ENCODE data around the gene TSPYL4. TPM values are rescaled to one million over a fixed set of nuclear protein-coding genes. Genes with fewer than 3 reads are reported as not detected.

Gene TSPYL4
- total RNA-seq, 2 experiments from 2014 or later, result 10.5 to 11.1 TPM

DNA sequence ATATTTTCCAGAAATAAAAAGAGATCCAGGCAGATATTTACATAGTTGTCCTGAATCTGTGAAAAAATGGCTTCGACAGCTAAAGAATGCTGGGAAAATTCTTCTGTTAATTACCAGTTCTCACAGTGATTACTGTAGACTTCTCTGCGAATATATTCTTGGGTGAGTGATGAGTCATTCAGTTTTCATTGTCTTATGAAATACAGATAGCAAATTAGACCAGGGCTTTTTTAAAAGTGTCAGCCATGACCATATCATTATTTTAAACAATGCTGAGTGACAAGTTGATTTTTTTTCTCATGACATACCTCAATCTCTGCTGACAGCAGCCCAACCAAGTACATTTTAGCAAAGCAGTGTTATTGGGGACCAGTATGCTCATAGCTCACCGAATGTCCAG, 32.8 kb downstream of the TSPYL4 start:
- ChIA-PET POLR2A (no interaction called here), CTCF (no interaction called here)
- Mint-ChIP-seq H3K36me3 (peaks cover 5% of the 10 kb centered on the region), H3K27ac (no peak overlapping the region), H3K27me3 (no peaks in the 10 kb centered on the region), H3K4me1 (ENCODE audit: low read depth) (no peaks in the 10 kb centered on the region), H3K9me3 (no peaks in the 10 kb centered on the region), H3K4me3 (no peak overlapping the region)
- DNase-seq, result no peak
- intact Hi-C loops (cut with micrococcal nuclease), result no loop called here

DNA sequence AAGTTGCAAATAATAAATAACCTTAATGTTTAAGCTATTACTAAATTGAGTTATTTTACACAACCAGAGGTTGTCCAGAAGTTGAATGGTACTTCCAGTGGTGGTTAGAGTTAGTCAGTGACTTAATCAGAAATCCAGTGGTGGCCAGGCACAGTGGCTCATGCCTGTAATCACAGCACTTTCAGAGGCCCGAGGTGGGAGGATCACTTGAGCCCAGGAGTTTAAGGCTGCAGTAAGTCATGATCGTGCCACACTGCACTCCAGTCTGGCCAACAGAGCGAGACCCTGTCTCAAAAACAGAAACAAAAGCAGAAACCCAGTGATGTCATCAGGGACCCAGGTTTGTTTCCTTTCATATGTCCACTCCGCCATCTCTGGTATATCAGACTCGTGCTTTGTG, 35.0 kb downstream of the TSPYL4 start:
- ChIA-PET POLR2A (no interaction called here), CTCF (interaction anchor here (1.1 to 3.5 kb wide), 8 partner anchors 9 to 453 kb away, joined by 3 to 27 read pairs (median 4); no protein-coding TSS in a partner anchor)
- Mint-ChIP-seq H3K9me3 (no peaks in the 10 kb centered on the region), H3K27me3 (no peaks in the 10 kb centered on the region), H3K4me3 (no peak overlapping the region), H3K27ac (no peak overlapping the region), H3K36me3 (peaks cover 5% of the 10 kb centered on the region), H3K4me1 (ENCODE audit: low read depth) (no peaks in the 10 kb centered on the region)
- no peak for DNase-seq
- intact Hi-C loops (cut with micrococcal nuclease), result loop anchor here (1.0 kb wide), 1 partner anchor 342 kb away; no protein-coding TSS in a partner anchor

DNA sequence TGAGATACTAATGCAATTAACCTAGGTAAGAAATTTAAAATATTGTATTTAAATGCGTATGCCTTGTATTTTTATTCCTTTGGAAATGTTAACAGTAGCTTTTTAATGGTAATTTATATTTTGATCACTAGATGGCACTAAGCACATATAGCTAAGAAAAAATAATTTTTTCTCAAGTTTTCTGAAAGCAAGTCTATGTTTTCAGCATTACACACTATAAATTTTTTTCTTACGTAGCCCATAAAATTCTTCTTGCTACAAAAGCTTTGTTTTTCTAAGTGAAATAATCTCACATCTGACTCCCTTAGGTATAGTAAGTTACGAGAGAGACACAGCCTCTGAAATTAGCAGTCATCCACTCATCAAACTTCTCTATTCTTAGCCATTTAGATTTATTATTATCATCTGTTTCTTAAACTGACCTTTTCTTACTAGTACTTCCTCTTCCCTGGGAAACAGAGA, 35.7 kb downstream of the TSPYL4 start:
- DNase-seq, result no peak
- Mint-ChIP-seq H3K9me3 (no peaks in the 10 kb centered on the region), H3K36me3 (peaks cover 5% of the 10 kb centered on the region), H3K27me3 (no peaks in the 10 kb centered on the region), H3K4me1 (ENCODE audit: low read depth) (no peaks in the 10 kb centered on the region), H3K27ac (no peak overlapping the region), H3K4me3 (no peak overlapping the region)
- POLR2A ChIA-PET, result no interaction called here
- intact Hi-C loops (cut with micrococcal nuclease), result loop anchor here (1.0 kb wide), 1 partner anchor 343 kb away; no protein-coding TSS in a partner anchor
- CTCF ChIA-PET, result interaction anchor here (0.7 to 3.5 kb wide), 22 partner anchors 9 to 361 kb away, joined by 3 to 27 read pairs (median 4); partner anchors contain the start of genes NT5DC1, TSPYL1 and TSPYL4

DNA sequence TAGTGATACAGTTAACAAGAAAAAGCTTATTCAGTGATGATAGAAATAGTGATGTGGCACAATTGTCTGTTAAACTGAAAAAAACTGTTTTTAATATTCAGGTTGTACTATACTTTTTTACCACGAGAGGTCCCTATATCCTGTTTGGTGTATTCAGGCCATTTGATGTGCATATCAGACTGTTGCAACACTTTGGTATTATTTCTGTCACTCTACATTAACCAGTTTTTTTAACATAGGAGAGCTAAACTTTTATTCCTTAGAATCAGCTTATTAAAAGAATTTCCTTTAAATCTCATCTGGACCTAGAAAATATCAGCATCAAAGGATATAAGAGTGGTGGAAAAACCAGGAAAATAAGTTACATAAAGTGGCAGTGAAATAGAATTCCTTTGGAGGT, 36.8 kb downstream of the TSPYL4 start:
- H3K4me3 Mint-ChIP-seq, result no peak overlapping the region
- DNase-seq, result no peak
- intact Hi-C loops (cut with micrococcal nuclease), result loop anchor here (2.0 kb wide), 2 partner anchors 62 to 316 kb away; partner anchors contain the start of gene TSPYL1
- H3K9me3 Mint-ChIP-seq, result no peaks in the 10 kb centered on the region
- H3K4me1 Mint-ChIP-seq (ENCODE audit: low read depth), result no peaks in the 10 kb centered on the region
- peaks cover 5% of the 10 kb centered on the region for H3K36me3 Mint-ChIP-seq
- no peaks in the 10 kb centered on the region for H3K27me3 Mint-ChIP-seq
- H3K27ac Mint-ChIP-seq, result no peak overlapping the region
- POLR2A ChIA-PET, result no interaction called here
- CTCF ChIA-PET, result interaction anchor here (0.6 to 3.5 kb wide), 11 partner anchors 13 to 353 kb away, joined by 3 to 27 read pairs (median 8); partner anchors contain the start of genes TSPYL1 and TSPYL4

DNA sequence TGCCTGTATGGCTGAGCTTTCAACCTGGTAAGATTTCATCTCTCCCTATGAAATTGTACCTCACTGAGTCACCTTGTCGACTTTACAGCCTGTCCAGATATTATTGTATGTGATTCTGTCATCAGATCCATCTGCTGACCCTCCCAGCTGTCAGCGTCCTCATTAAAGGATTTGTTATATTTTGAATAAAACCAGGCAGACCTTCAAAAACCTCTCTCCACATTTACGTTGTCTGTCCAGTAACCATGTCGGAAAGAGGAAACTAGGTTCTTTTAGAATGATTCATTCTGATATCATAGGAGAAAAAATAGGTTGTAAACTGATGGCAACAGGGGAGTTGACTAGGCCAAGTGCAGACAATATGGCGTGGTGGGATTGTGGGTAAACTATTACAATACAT, 38.5 kb downstream of the TSPYL4 start:
- DNase-seq, result no peak
- intact Hi-C loops (cut with micrococcal nuclease), result no loop called here
- no peaks in the 10 kb centered on the region for H3K27me3 Mint-ChIP-seq
- ChIA-PET CTCF (interaction anchor here (3.5 kb wide), 1 partner anchor 14 kb away, joined by 27 read pairs; no protein-coding TSS in a partner anchor), POLR2A (no interaction called here)
- H3K4me1 Mint-ChIP-seq (ENCODE audit: low read depth), result no peaks in the 10 kb centered on the region
- H3K4me3 Mint-ChIP-seq, result no peak overlapping the region
- no peaks in the 10 kb centered on the region for H3K9me3 Mint-ChIP-seq
- no peaks in the 10 kb centered on the region for H3K36me3 Mint-ChIP-seq
- no peak overlapping the region for H3K27ac Mint-ChIP-seq

DNA sequence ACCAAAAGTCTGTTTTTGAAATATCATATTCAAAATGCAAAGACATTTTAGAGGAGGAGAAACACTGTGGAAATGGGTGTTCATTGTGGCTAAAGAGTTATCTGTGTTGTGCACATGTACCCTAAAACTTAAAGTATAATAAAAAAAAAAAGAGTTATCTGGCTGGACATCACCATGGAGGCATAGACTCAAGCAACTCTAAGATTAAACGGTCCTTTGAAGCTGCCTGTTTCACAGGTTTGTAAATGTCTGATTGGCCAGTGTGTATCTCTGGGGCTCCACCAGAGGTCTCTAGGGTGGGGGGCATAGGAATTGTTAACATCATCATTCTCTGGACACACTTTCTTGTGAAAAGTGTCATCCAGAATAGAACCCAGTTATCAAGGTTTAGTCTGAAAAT, 39.2 kb downstream of the TSPYL4 start:
- H3K27ac Mint-ChIP-seq, result no peak overlapping the region
- no peaks in the 10 kb centered on the region for H3K27me3 Mint-ChIP-seq
- H3K9me3 Mint-ChIP-seq, result no peaks in the 10 kb centered on the region
- no peaks in the 10 kb centered on the region for H3K36me3 Mint-ChIP-seq
- no peak overlapping the region for H3K4me3 Mint-ChIP-seq
- intact Hi-C loops (cut with micrococcal nuclease), result no loop called here
- H3K4me1 Mint-ChIP-seq (ENCODE audit: low read depth), result no peaks in the 10 kb centered on the region
- ChIA-PET CTCF (no interaction called here), POLR2A (interaction anchor here (0.6 kb wide), 1 partner anchor 20 kb away, joined by 4 read pairs; no protein-coding TSS in a partner anchor)
- no peak for DNase-seq

DNA sequence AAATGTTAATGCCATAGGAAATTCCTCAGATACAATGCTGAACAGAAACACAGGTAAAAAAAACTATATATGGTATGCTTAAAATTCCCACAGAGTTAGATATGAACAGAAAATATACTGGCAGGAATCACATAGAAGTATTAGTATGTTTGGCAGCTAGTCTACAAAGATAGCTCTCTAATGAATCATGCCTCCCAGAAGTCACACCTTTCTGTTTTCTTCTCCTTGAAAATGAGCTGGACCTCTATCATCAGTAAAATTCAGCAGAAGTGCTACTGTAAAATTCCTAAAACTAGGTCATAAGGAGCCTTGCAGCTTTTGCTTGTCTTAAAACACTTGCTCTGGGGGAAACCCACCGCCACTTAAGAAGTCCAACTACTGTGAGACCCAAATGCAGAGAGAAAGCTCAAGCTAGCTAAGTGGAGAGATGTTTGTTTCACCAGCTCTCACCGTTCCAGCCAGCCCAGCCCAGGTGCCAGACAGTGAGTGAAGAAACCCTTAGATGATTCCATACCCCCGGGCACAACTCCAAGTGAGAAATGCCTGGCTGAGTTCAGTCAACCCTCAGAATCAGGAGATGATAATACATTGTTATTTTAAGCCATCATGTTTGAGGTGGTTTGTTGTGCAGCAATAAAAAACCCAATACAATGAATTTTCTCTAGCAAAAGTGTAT, 43.0 kb downstream of the TSPYL4 start:
- H3K4me3 Mint-ChIP-seq, result no peak overlapping the region
- CTCF ChIA-PET, result no interaction called here
- POLR2A ChIA-PET, result no interaction called here
- H3K4me1 Mint-ChIP-seq (ENCODE audit: low read depth), result no peaks in the 10 kb centered on the region
- intact Hi-C loops (cut with micrococcal nuclease), result no loop called here
- no peaks in the 10 kb centered on the region for H3K36me3 Mint-ChIP-seq
- H3K27me3 Mint-ChIP-seq, result no peaks in the 10 kb centered on the region
- no peaks in the 10 kb centered on the region for H3K9me3 Mint-ChIP-seq
- no peak for DNase-seq
- H3K27ac Mint-ChIP-seq, result no peak overlapping the region

DNA sequence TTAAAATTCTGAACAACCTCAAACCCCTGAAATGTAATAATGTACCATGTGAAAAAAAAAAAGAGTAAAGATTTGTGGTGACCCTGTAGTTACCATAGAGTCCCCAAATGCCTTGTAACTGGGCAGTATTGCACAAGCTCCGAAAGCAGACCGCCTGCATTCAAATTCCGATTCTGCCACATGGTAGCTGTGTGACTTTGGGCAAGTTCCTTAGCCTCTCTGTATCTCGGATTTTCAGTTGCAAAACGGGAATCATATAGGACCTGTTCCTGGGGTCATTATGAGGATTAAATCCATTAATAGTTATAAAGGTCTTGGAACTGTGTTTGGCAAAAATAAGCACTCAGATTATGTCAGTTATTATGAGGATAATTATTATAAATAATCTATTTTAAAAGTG, 43.6 kb downstream of the TSPYL4 start:
- H3K4me1 Mint-ChIP-seq (ENCODE audit: low read depth), result no peaks in the 10 kb centered on the region
- POLR2A ChIA-PET, result no interaction called here
- no peak for DNase-seq
- H3K36me3 Mint-ChIP-seq, result no peaks in the 10 kb centered on the region
- intact Hi-C loops (cut with micrococcal nuclease), result no loop called here
- H3K9me3 Mint-ChIP-seq, result no peaks in the 10 kb centered on the region
- H3K27ac Mint-ChIP-seq, result no peak overlapping the region
- CTCF ChIA-PET, result interaction anchor here (1.4 kb wide), 1 partner anchor 8 kb away, joined by 3 read pairs; no protein-coding TSS in a partner anchor
- H3K27me3 Mint-ChIP-seq, result no peaks in the 10 kb centered on the region
- H3K4me3 Mint-ChIP-seq, result no peak overlapping the region

DNA sequence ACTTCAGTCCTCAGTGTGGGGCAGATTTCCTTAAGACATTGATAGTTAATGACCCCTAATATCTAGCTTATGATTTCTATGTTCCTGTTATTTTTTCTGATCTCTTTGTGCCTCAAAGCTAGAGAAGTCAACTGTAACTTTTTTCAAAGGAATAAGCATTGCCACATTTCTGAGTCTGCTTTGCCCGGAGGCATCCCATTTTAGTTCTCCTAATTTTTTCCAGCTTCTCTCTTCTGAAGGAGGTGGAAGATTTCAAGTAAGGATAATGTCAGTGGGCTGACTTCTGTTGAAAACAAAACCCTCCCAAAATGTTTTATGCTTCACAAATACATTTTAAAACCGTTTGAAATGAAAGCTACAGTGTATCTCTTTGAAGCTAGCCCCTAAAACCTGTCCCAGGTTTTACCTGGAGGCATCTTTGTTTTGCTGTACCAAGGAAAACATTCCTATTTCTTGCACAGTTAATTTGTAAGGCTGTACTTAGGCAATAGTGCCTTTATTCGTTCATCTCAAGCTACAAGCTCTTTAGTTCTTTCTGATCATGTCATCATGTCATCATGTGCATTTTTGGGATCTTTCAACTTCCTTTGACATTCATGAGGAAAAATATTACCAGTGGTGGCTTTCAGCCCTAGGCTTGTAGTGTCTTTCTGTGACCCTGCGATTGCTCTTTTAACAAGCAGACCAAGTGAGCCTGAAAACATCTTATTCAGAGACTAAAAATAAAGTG, 45.7 kb downstream of the TSPYL4 start:
- intact Hi-C loops (cut with micrococcal nuclease), result no loop called here
- Mint-ChIP-seq H3K9me3 (no peaks in the 10 kb centered on the region), H3K27ac (no peak overlapping the region), H3K27me3 (no peaks in the 10 kb centered on the region), H3K4me1 (ENCODE audit: low read depth) (no peaks in the 10 kb centered on the region), H3K4me3 (no peak overlapping the region), H3K36me3 (no peaks in the 10 kb centered on the region)
- DNase-seq, result no peak
- CTCF ChIA-PET, result interaction anchor here (0.6 to 1.3 kb wide), 3 partner anchors 10 to 355 kb away, joined by 3 to 8 read pairs (median 3); no protein-coding TSS in a partner anchor
- POLR2A ChIA-PET, result no interaction called here

DNA sequence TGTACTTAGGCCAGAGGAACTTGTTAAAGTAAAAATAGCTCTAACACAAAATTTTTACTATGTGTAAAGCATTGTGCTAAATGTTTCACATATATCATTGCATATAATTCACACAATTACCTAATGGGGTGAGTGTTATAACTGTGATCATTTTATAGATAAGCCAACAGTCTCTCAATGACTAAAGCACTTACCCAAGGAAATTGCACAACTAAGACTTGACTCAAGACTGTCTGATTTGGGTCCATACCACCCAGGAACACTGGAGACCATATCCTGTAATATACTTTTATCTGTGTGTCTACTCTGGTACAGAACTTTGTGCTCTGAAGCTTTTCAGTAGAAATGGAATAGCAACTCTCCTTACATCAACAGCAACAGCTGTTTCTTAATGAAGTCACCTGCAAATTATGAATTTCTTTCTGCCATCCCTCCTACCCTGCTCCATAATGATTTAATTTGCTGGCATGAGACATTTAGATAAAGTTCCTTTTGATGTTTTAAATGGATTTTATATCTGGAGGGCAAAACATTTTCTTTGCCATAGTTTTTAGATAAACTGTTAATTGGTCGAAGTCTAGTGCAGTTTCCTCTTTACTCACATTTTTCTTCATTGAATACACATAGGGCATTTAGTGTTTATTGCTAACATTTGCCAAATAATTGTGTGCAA, 47.5 kb downstream of the TSPYL4 start:
- H3K27me3 Mint-ChIP-seq, result no peaks in the 10 kb centered on the region
- POLR2A ChIA-PET, result no interaction called here
- no peak for DNase-seq
- H3K9me3 Mint-ChIP-seq, result no peaks in the 10 kb centered on the region
- no peaks in the 10 kb centered on the region for H3K36me3 Mint-ChIP-seq
- H3K4me1 Mint-ChIP-seq (ENCODE audit: low read depth), result no peaks in the 10 kb centered on the region
- no peak overlapping the region for H3K27ac Mint-ChIP-seq
- intact Hi-C loops (cut with micrococcal nuclease), result no loop called here
- CTCF ChIA-PET, result interaction anchor here (1.0 kb wide), 1 partner anchor 12 kb away, joined by 3 read pairs; no protein-coding TSS in a partner anchor
- H3K4me3 Mint-ChIP-seq, result no peak overlapping the region

DNA sequence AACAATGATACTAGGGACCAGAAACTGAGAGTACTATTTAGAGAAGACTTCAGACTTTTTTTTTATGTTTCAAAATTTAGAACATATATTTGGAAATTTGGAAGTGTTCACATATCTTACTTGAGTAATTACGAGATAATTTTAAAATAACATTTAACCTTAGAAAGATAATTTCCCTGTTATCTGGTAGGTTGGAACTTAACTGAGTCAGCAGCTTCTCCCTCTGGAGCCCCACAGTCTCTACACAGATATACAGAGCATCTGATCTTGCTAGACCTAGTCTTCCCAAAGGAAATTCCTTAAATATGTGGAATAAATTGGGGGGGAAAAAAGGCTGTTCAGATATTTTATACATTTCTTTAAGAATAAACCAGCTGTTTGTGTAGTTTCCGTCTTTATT, 48.6 kb downstream of the TSPYL4 start:
- CTCF ChIA-PET, result interaction anchor here (0.6 kb wide), 1 partner anchor 366 kb away, joined by 3 read pairs; no protein-coding TSS in a partner anchor
- POLR2A ChIA-PET, result no interaction called here
- DNase-seq, result no peak
- Mint-ChIP-seq H3K4me3 (no peak overlapping the region), H3K4me1 (ENCODE audit: low read depth) (no peaks in the 10 kb centered on the region), H3K36me3 (no peaks in the 10 kb centered on the region), H3K27ac (no peak overlapping the region), H3K27me3 (no peaks in the 10 kb centered on the region), H3K9me3 (no peaks in the 10 kb centered on the region)
- intact Hi-C loops (cut with micrococcal nuclease), result no loop called here

DNA sequence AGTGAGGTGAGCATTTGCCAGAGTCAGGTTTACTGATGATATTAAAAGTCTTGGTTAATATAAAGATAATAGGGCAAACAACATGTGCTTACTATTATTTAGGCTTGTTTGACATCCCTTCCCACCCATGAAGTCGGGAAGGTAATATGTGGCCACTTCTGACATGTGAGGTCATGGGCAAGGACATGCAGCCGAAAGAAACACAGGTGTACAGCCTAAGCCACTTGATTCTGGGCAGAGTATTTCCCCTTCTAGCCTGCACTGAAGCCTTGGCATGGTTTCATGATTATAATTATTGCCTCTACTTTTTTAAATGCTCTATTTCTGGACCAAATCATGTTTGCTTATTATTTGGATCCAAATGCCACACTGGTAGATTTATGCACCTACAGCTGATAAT, 52.3 kb downstream of the TSPYL4 start:
- Mint-ChIP-seq H3K4me3 (no peak overlapping the region), H3K4me1 (ENCODE audit: low read depth) (no peaks in the 10 kb centered on the region), H3K27me3 (no peaks in the 10 kb centered on the region), H3K9me3 (no peaks in the 10 kb centered on the region), H3K27ac (no peak overlapping the region), H3K36me3 (peaks cover 4% of the 10 kb centered on the region)
- no peak for DNase-seq
- ChIA-PET CTCF (no interaction called here), POLR2A (no interaction called here)
- intact Hi-C loops (cut with micrococcal nuclease), result no loop called here
